Naive thymus-derived CD4-positive, alpha-beta T cell (primary cell): ENCODE data around the gene KRTAP10-5. TPM values are rescaled to one million over a fixed set of nuclear protein-coding genes. Genes with fewer than 3 reads are reported as not detected.

ENCODE experiments used
- ATAC-seq: fragments of 150-1000 bp; cut with Tn5 transposase; 2 replicates; pipeline ENCODE4 v1.10.0; 2021; ENCODE audit warnings: mild to moderate bottlenecking, moderate library complexity
- CTCF ChIA-PET: fragments of 350-600 bp; sonication (Branson Sonifier 250); formaldehyde crosslinking; loops from one replicate; lab custom pipeline; 2021; ENCODE audit warnings: antibody characterized with exemption; lab: Charles Lee
- POLR2A ChIA-PET: fragments of 350-600 bp; sonication (Branson Sonifier 250); formaldehyde crosslinking; loops from one replicate; lab custom pipeline; 2021; ENCODE audit warnings: antibody characterized with exemption, inconsistent platforms; lab: Charles Lee
- DNase-seq, 9 donors: peaks; one replicate each; pipeline versions ENCODE4 v3.0.0 to v3.0.0-alpha.2; 2020 to 2022; ENCODE audit warnings: mixed read lengths in 1 of 9
- H3K27ac ChIP-seq: one replicate; pipeline ENCODE4 v1.7.0; 2013; ENCODE audit warnings: mild to moderate bottlenecking, low read depth, low read length, moderate library complexity
- H3K27me3 ChIP-seq, 2 donors: one replicate each; pipeline ENCODE4 v1.7.0; 2013; ENCODE audit warnings: low read length in 2 of 2, mild to moderate bottlenecking in 2 of 2, moderate library complexity in 2 of 2; ENCODE audit not compliant: control insufficient read depth in 2 of 2, insufficient read depth in 2 of 2
- H3K36me3 ChIP-seq, 3 experiments: 1 replicate in 2 of 3; 2 replicates in 1 of 3; pipeline ENCODE4 v1.7.0; 2013; ENCODE audit warnings: low read length in 3 of 3, mild to moderate bottlenecking in 3 of 3, moderate library complexity in 1 of 3; ENCODE audit not compliant: insufficient read depth in 3 of 3, control insufficient read depth in 2 of 3
- H3K4me1 ChIP-seq, 2 donors: one replicate each; pipeline ENCODE4 v1.7.0; 2013; ENCODE audit warnings: low read length in 2 of 2, mild to moderate bottlenecking in 2 of 2, moderate library complexity in 1 of 2; ENCODE audit not compliant: control insufficient read depth in 2 of 2, insufficient read depth in 2 of 2
- H3K4me3 ChIP-seq: 2 replicates; pipeline ENCODE4 v1.7.0; 2013; ENCODE audit warnings: mild to moderate bottlenecking, low read length
- H3K9me3 ChIP-seq, 3 experiments: 1 replicate in 2 of 3; 2 replicates in 1 of 3; pipeline ENCODE4 v1.7.0; 2013; ENCODE audit warnings: low read length in 3 of 3; ENCODE audit not compliant: control insufficient read depth in 2 of 3
- H3K27ac Mint-ChIP-seq, 9 donors: one replicate each; pipeline ENCODE4 v1.8.0; 2020 to 2022; ENCODE audit warnings: mixed read lengths in 9 of 9, mild to moderate bottlenecking in 8 of 9, moderate library complexity in 5 of 9, inconsistent platforms in 2 of 9
- H3K27me3 Mint-ChIP-seq, 5 donors: one replicate each; pipeline ENCODE4 v1.8.0; 2021 to 2022; ENCODE audit warnings: mixed read lengths in 5 of 5, mild to moderate bottlenecking in 1 of 5
- H3K36me3 Mint-ChIP-seq, 5 donors: one replicate each; pipeline ENCODE4 v1.8.0; 2020 to 2022; ENCODE audit warnings: mixed read lengths in 5 of 5, mild to moderate bottlenecking in 3 of 5, inconsistent platforms in 1 of 5
- H3K4me1 Mint-ChIP-seq, 7 donors: one replicate each; pipeline ENCODE4 v1.8.0; 2020 to 2022; ENCODE audit warnings: mixed read lengths in 7 of 7, mild to moderate bottlenecking in 3 of 7, inconsistent platforms in 1 of 7
- H3K4me3 Mint-ChIP-seq, 10 donors: one replicate each; pipeline ENCODE4 v1.8.0; 2020 to 2022; ENCODE audit warnings: mild to moderate bottlenecking in 10 of 10, mixed read lengths in 10 of 10, moderate library complexity in 6 of 10, inconsistent platforms in 2 of 10
- H3K9me3 Mint-ChIP-seq, 11 donors: one replicate each; pipeline ENCODE4 v1.8.0; 2020 to 2022; ENCODE audit warnings: mixed read lengths in 11 of 11, mild to moderate bottlenecking in 4 of 11, inconsistent platforms in 1 of 11, moderate library complexity in 1 of 11
- intact Hi-C, 2 donors: fragments of 100-400 bp; cut with micrococcal nuclease; formaldehyde crosslinking; loops; one replicate each; pipeline ENCODE4 v1.15.1; 2023
- polyA plus RNA-seq, 2 donors: library from polyadenylated mRNA; unstranded; fragments of 300-500 nt; fragmentation: Illumina TruSeq; gene quantifications; one replicate each; pipeline ENCODE4 v1.2.3, GENCODE V29; 2021
- total RNA-seq, 6 experiments: library from RNA in 5 of 6; stranded (reverse) in 5 of 6; gene quantifications; 1 replicate in 5 of 6; 2 replicates in 1 of 6; pipeline ENCODE4 v1.2.3 and lab custom pipeline; 2021 to 2026

KRTAP10-5 gene
- total and polyA plus RNA-seq, 7 experiments from 2014 or later: not detected

DNA sequence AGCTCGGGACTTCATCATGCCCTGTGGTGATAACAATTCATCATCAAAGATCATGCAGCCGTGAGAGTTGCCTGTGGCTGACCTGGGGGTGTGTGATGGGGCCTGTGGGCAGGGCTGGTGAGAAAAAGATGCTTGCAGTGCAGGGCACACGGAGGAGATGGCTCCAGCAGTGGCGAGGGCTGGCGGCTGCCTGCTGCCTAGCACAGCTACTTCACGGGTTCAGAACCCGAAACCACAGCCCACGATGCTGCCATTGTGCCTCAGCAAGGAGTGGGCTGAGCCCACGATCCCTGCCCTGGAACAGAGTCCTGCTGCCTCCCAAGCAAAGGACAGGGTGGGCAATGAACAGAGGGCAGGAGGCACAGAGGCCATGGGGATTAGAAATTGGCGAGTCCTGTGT, 45.9 kb upstream of the KRTAP10-5 start:
- Mint-ChIP-seq H3K4me1 (peaks cover 4 to 42% (median 35%) of the 10 kb centered on the region in 7 donors), H3K9me3 (peaks cover 26 to 58% (median 37%) of the 10 kb centered on the region in 11 donors), H3K27ac (peak overlapping the region in 2 of 9 donors; percentile 43 to 54), H3K36me3 (peaks cover 25 to 41% (median 38%) of the 10 kb centered on the region in 5 donors), H3K4me3 (peak overlapping the region in 1 of 10 donors; percentile 38), H3K27me3 (peaks cover 0 to 15% (median 0%) of the 10 kb centered on the region in 5 donors)
- Histone ChIP-seq H3K27me3 (no peaks in the 10 kb centered on the region), H3K4me3 (no peak overlapping the region), H3K27ac (no peak overlapping the region), H3K4me1 (peaks cover 20 to 29% of the 10 kb centered on the region in 2 donors), H3K36me3 (no peaks in the 10 kb centered on the region), H3K9me3 (peaks cover 5 to 32% (median 9%) of the 10 kb centered on the region in 3 experiments)
- ChIA-PET CTCF (interaction anchor here (0.9 kb wide), 1 partner anchor 11 kb away, joined by 3 read pairs; no protein-coding TSS in a partner anchor), POLR2A (interaction anchor here (1.6 kb wide), 1 partner anchor 9 kb away, joined by 5 read pairs; no protein-coding TSS in a partner anchor)
- intact Hi-C loops: no loop called here
- ATAC-seq (peak; percentile 55), DNase-seq (no peak)

DNA sequence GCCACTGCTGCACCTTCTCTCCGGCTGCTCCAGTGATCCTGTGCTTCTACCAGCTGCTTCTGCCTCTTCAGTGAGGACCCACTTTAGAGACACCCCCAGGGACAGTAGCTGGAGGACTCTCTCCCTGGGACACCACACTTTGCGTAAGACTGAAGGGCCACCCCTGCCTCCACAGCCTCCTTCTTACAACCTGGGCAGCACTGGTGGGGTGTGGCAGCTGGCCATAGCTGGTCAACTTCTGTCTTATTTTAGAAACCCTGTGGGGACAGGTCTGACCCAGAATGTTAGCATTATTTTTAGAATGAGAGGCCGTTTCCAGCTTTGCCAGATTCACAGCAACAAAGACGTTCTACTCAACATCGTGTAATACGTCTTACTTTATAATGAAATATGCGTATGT, 45.4 kb upstream of the KRTAP10-5 start:
- no peaks in the 10 kb centered on the region for H3K27me3 ChIP-seq
- intact Hi-C loops: no loop called here
- peaks cover 22 to 38% (median 34%) of the 10 kb centered on the region in 5 donors for H3K36me3 Mint-ChIP-seq
- ChIA-PET CTCF (interaction anchor here (0.9 kb wide), 1 partner anchor 10 kb away, joined by 3 read pairs; no protein-coding TSS in a partner anchor), POLR2A (interaction anchor here (1.3 to 1.6 kb wide), 2 partner anchors 8 to 32 kb away, joined by 3 to 5 read pairs; partner anchors contain the start of gene KRTAP12-3)
- H3K4me1 ChIP-seq: peaks cover 20 to 29% of the 10 kb centered on the region in 2 donors
- ATAC-seq (no peak), DNase-seq (no peak)
- H3K27ac Mint-ChIP-seq: peak overlapping the region in 2 of 9 donors; percentile 43 to 54
- peak overlapping the region in 1 of 10 donors; percentile 38 for H3K4me3 Mint-ChIP-seq
- H3K9me3 ChIP-seq: peaks cover 5 to 28% (median 9%) of the 10 kb centered on the region in 3 experiments
- no peak overlapping the region for H3K4me3 ChIP-seq
- H3K4me1 Mint-ChIP-seq: peaks cover 3 to 39% (median 33%) of the 10 kb centered on the region in 7 donors
- H3K27me3 Mint-ChIP-seq: peaks cover 0 to 11% (median 0%) of the 10 kb centered on the region in 5 donors
- no peak overlapping the region for H3K27ac ChIP-seq
- H3K36me3 ChIP-seq: no peaks in the 10 kb centered on the region
- peaks cover 22 to 58% (median 34%) of the 10 kb centered on the region in 11 donors for H3K9me3 Mint-ChIP-seq

DNA sequence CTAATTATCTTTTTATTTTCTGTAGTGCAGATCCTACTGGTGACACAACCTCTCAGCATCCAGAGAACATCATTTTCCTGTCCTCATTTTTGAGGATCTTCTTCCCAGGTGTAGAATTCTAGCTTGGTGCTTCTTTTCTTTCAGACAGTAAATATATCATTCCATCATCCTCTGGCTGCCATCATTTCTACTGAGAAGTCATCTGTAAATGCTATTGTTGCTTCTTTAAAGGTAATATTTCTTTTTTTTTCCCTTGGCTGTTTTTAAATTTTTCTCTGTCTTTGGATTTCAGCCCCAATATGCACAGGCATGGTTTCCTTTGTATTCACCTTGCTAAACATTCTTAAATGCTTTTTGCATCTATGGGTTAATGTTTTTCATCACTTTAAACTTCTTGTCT, 43.2 kb upstream of the KRTAP10-5 start:
- ATAC-seq: no peak
- peak overlapping the region in 2 of 9 donors; percentile 18 to 44 for H3K27ac Mint-ChIP-seq
- H3K36me3 Mint-ChIP-seq: peaks cover 24 to 49% (median 45%) of the 10 kb centered on the region in 5 donors
- no peaks in the 10 kb centered on the region for H3K36me3 ChIP-seq
- peaks cover 0 to 8% (median 0%) of the 10 kb centered on the region in 5 donors for H3K27me3 Mint-ChIP-seq
- peaks cover 0 to 17% (median 11%) of the 10 kb centered on the region in 3 experiments for H3K9me3 ChIP-seq
- ChIA-PET CTCF (no interaction called here), POLR2A (interaction anchor here (0.8 kb wide), 1 partner anchor 31 kb away, joined by 4 read pairs; the partner anchor contains the start of gene KRTAP12-4)
- no peak for DNase-seq
- H3K4me1 Mint-ChIP-seq: peaks cover 9 to 44% (median 36%) of the 10 kb centered on the region in 7 donors
- H3K4me3 ChIP-seq: no peak overlapping the region
- H3K4me1 ChIP-seq: peaks cover 15 to 28% of the 10 kb centered on the region in 2 donors
- H3K9me3 Mint-ChIP-seq: peaks cover 28 to 65% (median 48%) of the 10 kb centered on the region in 11 donors
- H3K27ac ChIP-seq: no peak overlapping the region
- H3K27me3 ChIP-seq: no peaks in the 10 kb centered on the region
- no peak overlapping the region for H3K4me3 Mint-ChIP-seq
- intact Hi-C loops: no loop called here

DNA sequence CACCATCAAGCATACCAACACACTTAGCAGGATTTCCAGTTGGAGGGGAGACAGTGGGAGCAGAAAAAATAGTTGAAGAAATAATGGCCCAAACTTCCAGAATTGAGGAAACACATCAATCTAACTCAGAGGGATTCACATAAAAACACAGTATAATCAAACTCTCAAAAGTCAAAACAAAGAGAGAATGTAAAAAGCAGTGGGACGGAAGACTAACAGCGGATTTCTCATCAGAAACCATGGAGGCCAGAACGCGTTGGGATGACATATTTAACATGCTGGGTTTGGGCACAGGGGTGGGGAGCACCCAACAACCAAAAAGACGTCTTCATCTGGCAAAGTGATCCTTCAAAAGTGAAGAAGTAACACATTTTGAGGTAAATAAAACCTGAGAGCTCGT, 39.5 kb upstream of the KRTAP10-5 start:
- Mint-ChIP-seq H3K9me3 (peaks cover 28 to 64% (median 48%) of the 10 kb centered on the region in 11 donors), H3K27ac (peak overlapping the region in 8 of 9 donors; percentile 83 to 96 (median 93)), H3K4me1 (peaks cover 20 to 61% (median 56%) of the 10 kb centered on the region in 7 donors), H3K4me3 (peak overlapping the region in 9 of 10 donors; percentile 16 to 86 (median 52)), H3K27me3 (peaks cover 0 to 8% (median 0%) of the 10 kb centered on the region in 5 donors), H3K36me3 (peaks cover 24 to 51% (median 47%) of the 10 kb centered on the region in 5 donors)
- ATAC-seq (no peak), DNase-seq (no peak)
- CTCF ChIA-PET: interaction anchor here (1.2 to 1.6 kb wide), 2 partner anchors 109 to 123 kb away, joined by 5 to 6 read pairs; no protein-coding TSS in a partner anchor
- intact Hi-C loops: loop anchor here (1.0 to 5.0 kb wide), 4 partner anchors 37 to 92 kb away; partner anchors contain the start of genes KRTAP12-3 (in 2 of the 2), KRTAP10-5 (in 1 of the 2) and TSPEAR (in 1 of the 2)
- H3K4me1 ChIP-seq: peaks cover 37 to 45% of the 10 kb centered on the region in 2 donors
- H3K27ac ChIP-seq: peak overlapping the region; percentile 59
- peaks cover 0 to 17% (median 11%) of the 10 kb centered on the region in 3 experiments for H3K9me3 ChIP-seq
- no peaks in the 10 kb centered on the region for H3K27me3 ChIP-seq
- POLR2A ChIA-PET: interaction anchor here (0.9 to 2.8 kb wide), 4 partner anchors 11 to 73 kb away, joined by 4 to 23 read pairs (median 10); partner anchors contain the start of genes KRTAP12-3 and KRTAP12-4
- H3K4me3 ChIP-seq: peak overlapping the region; percentile 53
- H3K36me3 ChIP-seq: no peaks in the 10 kb centered on the region

DNA sequence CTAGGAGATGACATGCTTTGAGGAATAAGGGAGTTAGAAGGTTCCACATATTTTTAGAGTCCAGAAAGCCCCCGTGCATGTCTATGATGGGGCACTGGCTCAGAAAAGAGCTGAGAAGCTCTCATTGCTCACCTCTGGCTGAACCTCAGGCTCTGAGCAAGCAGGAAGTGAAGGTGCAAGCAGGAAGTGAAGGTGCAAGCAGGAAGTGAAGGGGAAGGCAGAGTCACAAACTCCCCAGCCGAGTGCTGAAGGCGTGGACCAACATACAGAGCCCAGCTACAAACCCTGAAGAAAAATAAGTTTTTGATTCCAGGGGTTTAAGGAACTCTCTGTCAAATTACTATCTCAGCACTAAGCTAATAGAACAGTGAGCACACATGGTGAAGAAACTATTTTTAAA, 38.5 kb upstream of the KRTAP10-5 start:
- CTCF ChIA-PET: interaction anchor here (0.6 to 2.5 kb wide), 5 partner anchors 39 to 181 kb away, joined by 3 to 9 read pairs (median 5); partner anchors contain the start of gene KRTAP12-3
- Histone ChIP-seq H3K27ac (peak overlapping the region; percentile 59), H3K27me3 (no peaks in the 10 kb centered on the region), H3K9me3 (peaks cover 0 to 11% (median 10%) of the 10 kb centered on the region in 3 experiments), H3K4me1 (peaks cover 37 to 45% of the 10 kb centered on the region in 2 donors), H3K4me3 (peak overlapping the region; percentile 53), H3K36me3 (no peaks in the 10 kb centered on the region)
- Mint-ChIP-seq H3K27ac (peak overlapping the region; percentile 83 to 96 (median 93)), H3K9me3 (peaks cover 22 to 55% (median 39%) of the 10 kb centered on the region in 11 donors), H3K36me3 (peaks cover 17 to 45% (median 38%) of the 10 kb centered on the region in 5 donors), H3K4me1 (peaks cover 20 to 65% (median 60%) of the 10 kb centered on the region in 7 donors), H3K27me3 (peaks cover 0 to 3% (median 0%) of the 10 kb centered on the region in 5 donors), H3K4me3 (peak overlapping the region; percentile 47 to 86 (median 70))
- ATAC-seq (peak; percentile 95), DNase-seq (peak in 7 of 9 donors; percentile 58 to 83 (median 78))
- intact Hi-C loops: loop anchor here (1.0 to 5.0 kb wide), 5 partner anchors 37 to 123 kb away; partner anchors contain the start of genes KRTAP12-3 (in 2 of the 2), KRTAP10-5 (in 1 of the 2) and TSPEAR (in 1 of the 2)
- POLR2A ChIA-PET: interaction anchor here (0.8 to 2.8 kb wide), 11 partner anchors 12 to 312 kb away, joined by 3 to 23 read pairs (median 4); partner anchors contain the start of genes KRTAP10-12, KRTAP12-3 and KRTAP12-4

DNA sequence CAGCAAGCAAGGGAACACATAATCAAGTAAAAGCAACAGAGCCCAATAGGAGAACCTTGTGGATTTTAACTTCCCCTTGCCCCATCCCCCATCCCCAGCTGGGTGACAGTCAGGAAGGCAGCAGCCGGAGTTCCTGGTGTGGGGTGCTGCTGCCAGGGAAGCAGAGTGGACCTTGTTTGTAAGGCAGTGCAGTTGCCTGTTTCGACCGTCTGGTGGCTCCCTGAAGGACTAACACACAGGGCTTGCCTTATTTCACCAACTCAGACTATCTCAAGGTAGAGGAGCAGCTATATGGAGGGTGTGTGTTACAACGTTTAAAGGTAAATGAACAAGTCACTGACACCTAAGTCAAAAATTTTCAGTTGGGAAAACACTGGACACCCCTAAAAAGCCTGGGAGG, 38.1 kb upstream of the KRTAP10-5 start:
- Mint-ChIP-seq H3K4me3 (peak overlapping the region; percentile 47 to 86 (median 70)), H3K36me3 (peaks cover 14 to 42% (median 34%) of the 10 kb centered on the region in 5 donors), H3K9me3 (peaks cover 21 to 51% (median 35%) of the 10 kb centered on the region in 11 donors), H3K4me1 (peaks cover 20 to 66% (median 60%) of the 10 kb centered on the region in 7 donors), H3K27me3 (no peaks in the 10 kb centered on the region), H3K27ac (peak overlapping the region; percentile 83 to 96 (median 93))
- intact Hi-C loops: loop anchor here in 1 of 2 donors (1.0 to 5.0 kb wide), 3 partner anchors 36 to 124 kb away; partner anchors contain the start of genes KRTAP10-5 and TSPEAR
- POLR2A ChIA-PET: interaction anchor here (0.8 to 2.8 kb wide), 12 partner anchors 8 to 313 kb away, joined by 3 to 23 read pairs (median 4); partner anchors contain the start of genes KRTAP10-12, KRTAP10-9 and KRTAP12-3
- Histone ChIP-seq H3K4me1 (peaks cover 37 to 45% of the 10 kb centered on the region in 2 donors), H3K27ac (peak overlapping the region; percentile 59), H3K27me3 (no peaks in the 10 kb centered on the region), H3K36me3 (no peaks in the 10 kb centered on the region), H3K9me3 (peaks cover 0 to 7% (median 6%) of the 10 kb centered on the region in 3 experiments), H3K4me3 (peak overlapping the region; percentile 53)
- DNase-seq (no peak), ATAC-seq (peak; percentile 36)
- CTCF ChIA-PET: interaction anchor here (0.6 to 2.5 kb wide), 5 partner anchors 39 to 182 kb away, joined by 3 to 9 read pairs (median 5); partner anchors contain the start of gene KRTAP12-3
